Hepatic stellate cell (primary cell): ENCODE measurements around the gene LRRC51.

ENCODE experiments used
- DNase-seq: peaks from one replicate; pipeline ENCODE4 v3.0.0; 2011; ENCODE audit warnings: low spot score

Gene LRRC51

GRCh38 chr11:72070491-72070890, 10.2 kb upstream of the LRRC51 start:
- DNase-seq = no peak

- DNase-seq = peak; percentile 60
These were observed 8.3 kb upstream of the LRRC51 start for GRCh38 chr11:72072348-72072747.

- DNase-seq = no peak
These were observed 5.5 kb upstream of the LRRC51 start for GRCh38 chr11:72075109-72075508.

- no peak for DNase-seq
These were observed 4.9 kb upstream of the LRRC51 start for GRCh38 chr11:72075756-72076155.

GRCh38 chr11:72078477-72078876, 2.2 kb upstream of the LRRC51 start:
- no peak for DNase-seq

GRCh38 chr11:72079819-72080325, 778 bp upstream of the LRRC51 start:
- peak; percentile 49 for DNase-seq

- DNase-seq = no peak
These were observed 564 bp downstream of the LRRC51 start for GRCh38 chr11:72081184-72081644.

GRCh38 chr11:72081821-72082453, 1.3 kb downstream of the LRRC51 start:
- DNase-seq = no peak

- no peak for DNase-seq
These were observed 2.8 kb downstream of the LRRC51 start for GRCh38 chr11:72083414-72083813.

- DNase-seq = no peak
These were observed 3.4 kb downstream of the LRRC51 start for GRCh38 chr11:72084076-72084475.

- DNase-seq = no peak
These were observed 4.3 kb downstream of the LRRC51 start for GRCh38 chr11:72084965-72085364.

- no peak for DNase-seq
These were observed 5.1 kb downstream of the LRRC51 start for GRCh38 chr11:72085621-72086351.

GRCh38 chr11:72088076-72088808, 7.6 kb downstream of the LRRC51 start:
- no peak for DNase-seq

- DNase-seq = peak; percentile 78
These were observed 10.6 kb downstream of the LRRC51 start for GRCh38 chr11:72091292-72091691.

GRCh38 chr11:72098741-72099140, 18.1 kb downstream of the LRRC51 start:
- no peak for DNase-seq

GRCh38 chr11:72100009-72100408, 19.4 kb downstream of the LRRC51 start:
- no peak for DNase-seq

- no peak for DNase-seq
These were observed 19.8 kb downstream of the LRRC51 start for GRCh38 chr11:72100462-72100861.

GRCh38 chr11:72102162-72102561, 21.5 kb downstream of the LRRC51 start:
- no peak for DNase-seq

- DNase-seq = no peak
These were observed 21.9 kb downstream of the LRRC51 start for GRCh38 chr11:72102631-72102945.

GRCh38 chr11:72102946-72103753, 22.5 kb downstream of the LRRC51 start, which contains the start of gene LAMTOR1:
Gene LAMTOR1 (minus strand): TSS chr11:72103297. CDS start chr11:72103224, 73 bp downstream.
- DNase-seq = peak; percentile 96

- no peak for DNase-seq
These were observed 23.1 kb downstream of the LRRC51 start for GRCh38 chr11:72103754-72104167.

- DNase-seq = no peak
These were observed 25.2 kb downstream of the LRRC51 start, which contains the start of gene TOMT for GRCh38 chr11:72105888-72106287. Gene TOMT (plus strand): TSS chr11:72105924. CDS start chr11:72105952, 28 bp downstream.
